NCI-H1694 treated with DMSO at 0.1 percent for 48 hours (cell line): Measurements from ENCODE around the gene TATDN3.
"Not testable (repeated sequence)": the region's sequence is repeated elsewhere in the genome, so short reads cannot be mapped to it uniquely, and the experiment has no call there.

Experiments used
- DNase-seq: peaks from one replicate; lab custom pipeline; 2025; lab: John Stamatoyannopoulos, UW

The TATDN3 gene

GRCh38 chr1:212828395-212828794 is 36.7 kb downstream of the TATDN3 start:
- no peak for DNase-seq

GRCh38 chr1:212833211-212834207 is 41.8 kb downstream of the TATDN3 start:
- DNase-seq, result not testable (repeated sequence)

- no peak for DNase-seq
Observed at GRCh38 chr1:212838145-212838544, 46.5 kb downstream of the TATDN3 start.

DNA sequence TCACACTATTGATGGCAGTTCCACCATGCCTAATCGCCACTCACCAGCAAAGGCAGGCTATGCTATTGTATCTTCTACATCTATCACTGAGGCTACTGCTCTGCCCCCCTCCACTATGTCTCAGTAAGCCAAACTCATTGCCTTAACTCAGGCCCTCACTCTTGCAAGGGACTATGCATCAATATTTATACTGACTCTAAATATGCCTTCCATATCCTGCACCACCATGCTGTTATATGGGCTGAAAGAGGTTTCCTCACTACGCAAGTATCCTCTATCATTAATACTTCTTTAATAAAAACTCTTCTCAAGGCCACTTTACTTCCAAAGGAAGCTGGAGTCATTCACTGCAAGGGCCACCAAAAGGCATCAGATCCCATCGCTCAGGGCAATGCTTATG is 52.8 kb downstream of the TATDN3 start:
- DNase-seq, result not testable (repeated sequence)

DNA sequence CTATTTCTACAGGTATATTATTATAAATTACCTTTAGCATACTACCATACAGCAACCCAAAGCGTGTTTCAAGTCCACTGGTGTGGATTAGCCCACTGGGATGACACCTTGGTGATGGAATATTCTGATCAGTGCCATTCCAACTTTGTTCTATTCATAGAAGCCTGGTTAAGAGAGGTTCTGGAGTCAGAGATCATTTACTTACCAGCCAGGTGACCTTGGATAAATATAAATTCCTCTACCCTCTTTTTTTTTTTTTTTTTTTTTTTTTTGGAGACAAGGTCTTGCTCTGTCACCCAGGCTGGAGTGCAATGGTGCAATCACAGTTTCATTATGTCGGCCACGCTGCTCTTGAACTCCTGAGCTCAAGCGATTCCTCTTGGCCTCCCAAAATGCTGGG is 55.9 kb downstream of the TATDN3 start, which contains the start of gene SPATA45:
Gene SPATA45, minus strand, starts transcription at position 101 of the 400 bp plus-strand sequence. CDS start 11,500 bp downstream, outside the sequence.
- DNase-seq, result no peak

- no peak for DNase-seq
Observed at GRCh38 chr1:212852105-212852688, 60.5 kb downstream of the TATDN3 start.

- DNase-seq, result no peak
Observed at GRCh38 chr1:212853658-212854057, 62.0 kb downstream of the TATDN3 start.

DNA sequence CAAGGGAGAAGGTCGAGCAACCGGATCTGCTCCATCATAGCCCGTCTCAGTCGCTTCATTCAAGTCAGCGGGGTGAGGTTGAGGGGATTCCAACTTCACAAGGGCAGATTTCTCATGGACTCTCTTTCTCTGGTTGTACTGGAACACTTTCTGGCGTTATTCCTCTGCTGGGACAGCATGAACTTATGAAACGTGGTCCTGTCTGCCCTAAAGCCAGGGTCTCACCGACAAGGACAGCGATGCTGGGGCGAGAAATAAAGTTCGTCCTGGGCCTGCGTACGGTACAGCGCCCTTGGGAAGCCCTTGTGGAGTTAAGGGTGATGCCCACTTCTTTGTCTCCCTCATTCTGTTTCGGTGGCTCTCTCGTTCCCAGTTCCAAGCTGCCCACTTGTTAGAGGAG is 65.1 kb downstream of the TATDN3 start:
- DNase-seq, result no peak

- peak; percentile 92 for DNase-seq
Observed at GRCh38 chr1:212857992-212858460, 66.3 kb downstream of the TATDN3 start, which contains the start of gene FLVCR1. Gene FLVCR1 (plus strand): TSS chr1:212858275. CDS start chr1:212858453, 178 bp downstream.

DNA sequence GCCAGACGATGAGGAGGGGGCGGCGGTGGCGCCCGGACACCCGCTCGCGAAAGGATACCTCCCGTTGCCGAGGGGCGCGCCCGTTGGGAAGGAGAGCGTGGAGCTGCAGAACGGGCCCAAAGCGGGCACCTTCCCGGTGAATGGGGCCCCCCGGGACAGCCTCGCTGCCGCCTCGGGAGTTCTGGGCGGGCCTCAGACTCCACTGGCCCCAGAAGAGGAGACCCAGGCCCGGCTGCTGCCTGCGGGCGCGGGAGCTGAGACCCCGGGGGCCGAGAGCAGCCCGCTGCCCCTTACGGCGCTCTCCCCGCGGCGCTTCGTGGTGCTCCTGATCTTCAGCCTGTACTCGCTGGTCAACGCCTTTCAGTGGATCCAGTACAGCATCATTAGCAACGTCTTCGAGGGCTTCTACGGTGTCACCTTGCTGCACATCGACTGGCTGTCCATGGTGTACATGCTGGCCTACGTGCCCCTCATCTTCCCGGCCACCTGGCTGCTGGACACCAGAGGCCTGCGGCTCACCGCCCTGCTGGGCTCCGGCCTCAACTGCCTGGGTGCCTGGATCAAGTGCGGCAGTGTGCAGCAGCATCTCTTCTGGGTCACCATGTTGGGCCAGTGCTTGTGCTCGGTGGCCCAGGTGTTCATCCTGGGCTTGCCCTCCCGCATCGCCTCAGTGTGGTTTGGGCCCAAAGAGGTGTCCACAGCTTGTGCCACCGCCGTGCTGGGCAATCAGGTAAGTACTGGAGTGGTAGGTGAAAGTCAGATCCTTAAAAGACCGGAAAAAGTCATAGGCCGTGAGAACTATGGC is 67.0 kb downstream of the TATDN3 start:
- no peak for DNase-seq

DNA sequence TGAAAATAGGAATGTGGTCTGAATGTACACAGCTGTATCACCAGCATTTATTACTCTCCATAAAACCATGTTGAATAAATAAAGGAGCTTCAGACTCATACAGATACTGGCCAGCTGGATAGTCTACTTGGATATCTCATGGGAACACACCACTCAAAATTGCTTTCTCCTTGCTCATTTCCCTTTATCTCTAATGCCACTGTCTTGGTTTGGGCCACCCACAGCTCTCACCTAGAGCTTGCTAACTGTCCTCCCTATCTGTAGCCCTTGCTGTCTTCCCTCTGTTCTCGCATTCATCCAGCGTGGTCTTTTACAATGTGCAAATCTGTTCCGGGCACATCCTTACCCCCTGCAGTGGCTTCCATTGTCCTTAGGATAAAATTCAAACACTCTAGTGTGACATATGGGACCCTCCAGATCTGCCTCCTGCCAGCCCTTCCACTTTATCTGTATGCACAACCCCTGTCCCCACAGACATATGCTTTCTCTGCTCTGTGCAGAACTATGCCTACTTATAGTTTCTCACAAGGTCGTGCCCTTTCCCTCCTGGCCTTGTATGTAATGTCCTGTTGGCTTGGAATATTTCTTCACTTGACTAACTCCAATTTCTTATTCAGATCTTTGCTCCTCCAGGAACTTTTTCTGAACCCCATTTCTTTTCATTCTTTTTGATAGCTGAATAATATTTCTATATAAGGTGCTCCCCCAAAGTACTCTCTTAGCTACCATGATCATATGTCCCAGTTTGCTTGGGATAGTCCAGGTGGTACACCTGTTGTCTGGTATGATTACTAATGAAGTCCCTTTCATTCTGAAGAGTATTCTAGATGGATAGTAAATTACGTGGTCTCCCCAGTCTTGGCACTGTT is 69.3 kb downstream of the TATDN3 start:
- no peak for DNase-seq

DNA sequence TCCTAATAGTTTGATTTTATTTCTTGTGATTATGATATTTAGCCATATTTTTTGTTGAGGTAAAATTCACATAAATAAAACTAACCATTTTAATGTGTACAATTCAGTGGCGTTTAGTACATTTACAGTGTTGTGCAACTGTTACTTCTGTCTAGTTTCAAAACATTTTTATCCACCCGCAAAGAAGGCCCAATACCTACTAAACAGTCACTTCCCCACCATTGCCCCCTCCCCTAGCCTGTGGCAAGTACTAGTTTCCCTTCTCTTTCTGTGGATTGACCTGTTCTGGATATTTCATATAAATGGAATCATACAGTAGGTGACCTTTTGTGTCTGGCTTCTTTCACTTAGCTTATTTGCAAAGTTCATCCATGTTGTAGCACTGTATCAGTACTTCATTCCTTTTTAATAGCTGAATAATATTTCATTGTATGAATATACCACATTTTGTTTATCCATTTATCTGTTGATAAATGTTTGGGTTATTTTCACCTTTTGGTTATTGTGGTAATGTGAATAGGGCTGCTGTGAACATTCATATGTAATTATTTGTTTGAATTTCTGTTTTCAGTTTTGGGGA is 70.5 kb downstream of the TATDN3 start:
- no peak for DNase-seq

GRCh38 chr1:212863345-212863744 is 71.7 kb downstream of the TATDN3 start:
- not testable (repeated sequence) for DNase-seq

DNA sequence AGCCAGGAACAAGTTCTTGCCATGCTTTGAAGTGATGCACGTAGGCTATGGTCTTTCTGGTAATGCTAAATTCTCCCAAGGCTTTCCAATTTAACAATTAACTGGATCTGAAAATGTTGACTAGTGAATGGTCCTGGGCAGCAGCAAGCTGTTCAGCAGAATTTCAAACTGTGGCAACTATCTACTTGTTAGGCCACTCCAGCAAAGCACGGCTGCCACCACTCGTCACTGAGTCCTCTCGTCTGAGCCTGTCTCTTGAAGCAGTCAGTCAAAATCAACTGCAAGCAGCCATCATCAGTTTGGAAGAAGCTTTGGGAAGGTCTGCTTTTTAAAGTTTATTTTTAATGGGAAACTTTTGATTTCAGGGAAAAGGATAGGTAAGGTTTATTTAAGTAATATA is 72.5 kb downstream of the TATDN3 start:
- no peak for DNase-seq
